GM12872 (cell line): ENCODE measurements around the gene TOP1.

Experiments used
- CTCF ChIP-seq: IDR thresholded peaks from 3 replicates; pipeline ENCODE4 v1.5.1; 2011; ENCODE audit warnings: low read depth, mild to moderate bottlenecking, low read length, moderate library complexity; ENCODE audit not compliant: insufficient read depth

TOP1 gene

DNA sequence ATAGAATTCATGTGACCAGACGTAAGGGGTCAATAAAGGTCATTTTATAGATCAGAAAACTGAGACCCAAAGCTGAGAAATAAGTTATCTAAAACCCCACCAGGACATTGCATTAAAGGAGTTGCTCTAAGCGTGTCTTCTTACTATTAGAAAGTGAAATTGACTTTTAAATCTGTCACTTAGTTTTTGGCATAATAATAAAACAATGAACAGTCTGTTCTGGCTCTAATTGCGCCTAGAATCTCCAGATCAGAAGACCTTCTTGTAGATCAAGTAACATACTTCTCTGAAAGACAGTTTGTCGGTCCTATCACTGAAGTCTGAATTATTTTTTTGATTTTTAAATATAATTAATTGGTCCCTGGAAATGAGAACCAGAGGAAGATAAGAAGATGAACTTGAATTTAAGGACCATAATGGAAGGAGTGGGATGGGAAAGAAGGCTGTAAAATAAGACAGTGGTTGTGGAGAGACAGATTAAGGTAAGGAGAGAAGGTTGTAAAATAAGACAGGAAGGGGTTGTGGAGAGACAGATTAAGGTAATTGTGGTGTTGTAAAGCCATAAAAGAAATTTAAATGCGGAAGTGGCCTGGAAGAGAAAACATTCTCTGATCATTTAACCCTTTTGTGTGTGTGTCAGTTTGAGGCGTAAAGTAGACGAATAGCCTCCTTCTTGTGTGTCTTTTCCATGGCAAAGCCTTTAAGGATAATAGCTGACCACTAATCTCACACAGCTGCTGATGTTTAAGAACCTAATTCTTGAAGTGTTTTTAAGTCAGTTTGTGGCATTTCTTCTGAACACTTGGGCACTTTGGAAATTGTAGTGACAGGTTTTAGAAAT is 20.1 kb downstream of the TOP1 start:
- no peak for TF ChIP-seq CTCF

GRCh38 chr20:41049451-41049850 is 20.8 kb downstream of the TOP1 start:
- TF ChIP-seq CTCF: no peak

- no peak for TF ChIP-seq CTCF
These were observed 21.9 kb downstream of the TOP1 start for GRCh38 chr20:41050361-41051008.

DNA sequence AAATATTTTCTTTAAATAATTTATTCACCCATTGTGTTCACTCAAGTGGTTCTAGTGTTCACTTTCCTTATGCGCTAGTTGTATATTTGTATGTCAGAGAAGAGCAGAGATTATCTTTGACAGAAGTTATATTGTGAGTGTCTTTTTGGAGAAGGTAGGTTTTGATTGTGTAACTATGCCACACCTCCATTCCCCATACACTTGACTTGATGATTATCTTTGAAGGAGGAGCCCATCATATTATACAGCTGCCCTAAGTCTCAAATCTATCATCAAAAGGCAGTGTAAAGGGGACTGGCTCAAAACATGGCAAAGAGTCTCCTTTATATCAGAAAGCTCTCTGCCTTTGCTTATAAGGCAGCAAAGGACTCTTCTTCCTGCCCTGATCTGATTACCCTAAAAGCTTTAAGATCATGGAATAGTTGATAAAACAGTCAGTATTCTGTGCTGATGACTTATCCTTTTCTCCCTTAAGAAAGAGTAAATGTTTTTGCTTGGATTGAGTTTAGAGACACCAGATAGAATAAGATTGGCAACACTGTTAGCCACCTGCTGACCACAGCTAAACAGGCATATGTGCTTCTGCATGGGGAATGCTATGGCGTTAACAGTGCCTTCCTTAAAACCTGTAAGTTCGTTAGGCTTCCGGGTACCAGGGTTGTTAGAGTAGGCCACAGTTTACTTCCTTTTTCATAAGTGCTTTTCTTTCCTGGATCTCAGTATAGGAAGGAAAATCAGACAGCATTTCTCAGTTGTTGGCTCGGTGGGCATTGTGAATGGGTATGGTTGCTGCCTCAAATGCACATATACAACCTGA is 22.6 kb downstream of the TOP1 start:
- TF ChIP-seq CTCF: no peak

DNA sequence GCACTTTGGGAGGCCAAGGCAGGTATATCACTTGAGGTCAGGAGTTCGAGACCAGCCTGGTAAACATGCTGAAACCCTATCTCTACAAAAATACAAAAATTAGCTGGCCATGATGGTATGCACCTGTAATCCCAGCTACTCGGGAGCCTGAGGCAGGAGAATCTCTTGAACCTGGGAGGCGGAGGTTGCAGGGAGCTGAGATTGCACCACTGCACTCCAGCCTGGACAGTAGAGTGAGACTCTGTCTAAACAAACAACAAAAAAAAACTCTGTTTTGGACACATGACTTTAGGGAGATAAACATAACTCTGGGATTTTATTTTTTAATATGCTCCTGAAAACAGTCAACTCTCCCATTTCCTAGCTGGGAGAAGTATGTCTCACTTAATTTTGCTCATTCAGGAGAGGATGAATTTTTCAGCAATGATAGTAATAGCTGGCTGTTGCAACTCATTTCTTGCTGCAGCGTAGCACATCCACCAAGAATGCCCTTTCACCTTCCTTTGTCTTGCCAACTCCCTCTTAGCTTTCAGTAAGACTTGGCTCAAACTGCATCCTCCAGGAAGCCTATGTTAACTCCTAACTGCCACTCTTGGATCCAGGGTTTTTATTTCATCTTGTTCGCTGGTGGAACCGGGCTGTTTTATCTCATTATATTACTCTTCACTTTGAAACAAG is 24.3 kb downstream of the TOP1 start:
- no peak for TF ChIP-seq CTCF

- no peak for TF ChIP-seq CTCF
These were observed 25.6 kb downstream of the TOP1 start for GRCh38 chr20:41054070-41054846.
